IMR-90 (cell line): ENCODE measurements around the gene KCNK3. TPM values are rescaled to one million over a fixed set of nuclear protein-coding genes. Genes with fewer than 3 reads are reported as not detected.

Experiments
- ATAC-seq: fragments of 200-7000 bp; cut with Tn5 transposase; 2 replicates; pipeline ENCODE4 v1.9.1; 2020; ENCODE audit warnings: low read depth, mild to moderate bottlenecking, moderate library complexity
- BruUV-seq: library from RNA; stranded (reverse); fragments of 400-500 nt; replicated peaks from 2 replicates; lab custom pipeline; 2021; lab: Mats Ljungman, UMichigan
- CTCF ChIA-PET: fragments of 300-600 bp; formaldehyde crosslinking; extraction: SDS; loops from one replicate; lab custom pipeline; 2021; ENCODE audit warnings: antibody characterized with exemption; lab: Yijun Ruan, JAX
- POLR2A ChIA-PET: fragments of 300-600 bp; sonication (Branson Sonifier 250); formaldehyde crosslinking; loops from one replicate; lab custom pipeline; 2022; ENCODE audit warnings: antibody characterized with exemption; ENCODE audit not compliant: unreplicated experiment; lab: Charles Lee
- DNase-seq: peaks from one replicate; pipeline ENCODE4 v3.0.0; 2013
- H2AFZ ChIP-seq: replicated peaks from 2 replicates; pipeline ENCODE3; 2013; ENCODE audit warnings: low read length, mild to moderate bottlenecking; ENCODE audit not compliant: poor library complexity
- H2AK5ac ChIP-seq: 2 replicates; pipeline ENCODE4 v1.6.1; 2013; ENCODE audit warnings: low read depth, low read length, inconsistent platforms
- H2AK9ac ChIP-seq: replicated peaks from 2 replicates; pipeline ENCODE3; 2013; ENCODE audit warnings: mild to moderate bottlenecking, low read depth, low read length, moderate library complexity; ENCODE audit not compliant: poor library complexity
- H2BK120ac ChIP-seq: 2 replicates; pipeline ENCODE4 v1.6.1; 2013; ENCODE audit warnings: low read depth, low read length, inconsistent platforms
- H2BK15ac ChIP-seq: 3 replicates; pipeline ENCODE4 v1.6.1; 2013; ENCODE audit warnings: low read depth, low read length, inconsistent platforms
- H2BK20ac ChIP-seq: 2 replicates; pipeline ENCODE4 v1.6.1; 2013; ENCODE audit warnings: low read depth, mild to moderate bottlenecking, inconsistent platforms, low read length, moderate library complexity
- H2BK5ac ChIP-seq: 2 replicates; pipeline ENCODE4 v1.6.1; 2013; ENCODE audit warnings: mild to moderate bottlenecking, low read depth, low read length, inconsistent platforms; ENCODE audit not compliant: poor library complexity, severe bottlenecking
- H3K14ac ChIP-seq: replicated peaks from 2 replicates; pipeline ENCODE4 v1.6.1; 2013; ENCODE audit warnings: low read depth, low read length, inconsistent platforms
- H3K18ac ChIP-seq: 2 replicates; pipeline ENCODE4 v1.6.1; 2013; ENCODE audit warnings: low read depth, low read length, control low read depth
- H3K23ac ChIP-seq: 2 replicates; pipeline ENCODE4 v1.6.1; 2013; ENCODE audit warnings: low read depth, low read length, inconsistent platforms
- H3K27ac ChIP-seq: 2 replicates; pipeline ENCODE4 v1.5.1; 2013; ENCODE audit warnings: mild to moderate bottlenecking, control low read depth, low read length; ENCODE audit not compliant: insufficient read depth
- H3K27me3 ChIP-seq: 2 replicates; pipeline ENCODE4 v1.6.1; 2013; ENCODE audit warnings: low read length; ENCODE audit not compliant: control insufficient read depth, insufficient read depth
- H3K36me3 ChIP-seq: 2 replicates; pipeline ENCODE4 v1.6.1; 2013; ENCODE audit warnings: low read length, mixed read lengths; ENCODE audit not compliant: control insufficient read depth, insufficient read depth
- H3K4ac ChIP-seq: 2 replicates; pipeline ENCODE4 v1.6.1; 2013; ENCODE audit warnings: low read depth, low read length, inconsistent platforms
- H3K4me1 ChIP-seq: 2 replicates; pipeline ENCODE4 v1.6.1; 2013; ENCODE audit warnings: low read length, mixed read lengths; ENCODE audit not compliant: control insufficient read depth, insufficient read depth
- H3K4me2 ChIP-seq: 2 replicates; pipeline ENCODE4 v1.6.1; 2013; ENCODE audit warnings: low read depth, mild to moderate bottlenecking, control low read depth, low read length, moderate library complexity
- H3K4me3 ChIP-seq: 2 replicates; pipeline ENCODE4 v1.5.1; 2013; ENCODE audit warnings: low read depth, mild to moderate bottlenecking, control low read depth, low read length, moderate library complexity; ENCODE audit not compliant: insufficient read depth
- H3K56ac ChIP-seq: 2 replicates; pipeline ENCODE4 v1.6.1; 2013; ENCODE audit warnings: low read length, inconsistent platforms; ENCODE audit not compliant: insufficient read depth; ENCODE audit errors: extremely low read depth
- H3K79me1 ChIP-seq, 2 experiments: 2 replicates each; pipeline ENCODE4 v1.6.1; 2013; ENCODE audit warnings: low read length in 2 of 2, inconsistent platforms in 1 of 2, low read depth in 1 of 2
- H3K9ac ChIP-seq: 2 replicates; pipeline ENCODE4 v1.6.1; 2013; ENCODE audit warnings: low read depth, low read length, control low read depth
- H3K9me1 ChIP-seq: 2 replicates; pipeline ENCODE4 v1.6.1; 2013; ENCODE audit warnings: low read length, inconsistent platforms; ENCODE audit not compliant: insufficient read depth
- H3K9me3 ChIP-seq: 2 replicates; pipeline ENCODE4 v1.6.1; 2013; ENCODE audit warnings: low read length; ENCODE audit not compliant: control insufficient read depth, insufficient read depth
- H4K20me1 ChIP-seq: 2 replicates; pipeline ENCODE4 v1.6.1; 2013; ENCODE audit warnings: low read length, inconsistent platforms; ENCODE audit not compliant: insufficient read depth
- H4K5ac ChIP-seq: 2 replicates; pipeline ENCODE4 v1.6.1; 2013; ENCODE audit warnings: mild to moderate bottlenecking, low read depth, low read length, control low read depth
- H4K8ac ChIP-seq, 2 experiments: 2 replicates each; pipeline ENCODE4 v1.6.1; 2013; ENCODE audit warnings: low read depth in 2 of 2, low read length in 2 of 2, control low read depth in 1 of 2, inconsistent platforms in 1 of 2
- H4K91ac ChIP-seq: 2 replicates; pipeline ENCODE4 v1.6.1; 2013; ENCODE audit warnings: low read depth, low read length, inconsistent platforms; ENCODE audit not compliant: insufficient read depth
- BHLHE40 ChIP-seq: fragments of 150-350 bp; IDR thresholded peaks from 2 replicates; pipeline ENCODE4 v1.6.1; 2016; ENCODE audit warnings: mild to moderate bottlenecking, low read depth, low read length
- CEBPB ChIP-seq: IDR thresholded peaks from 2 replicates; pipeline ENCODE4 v1.6.1; 2012; ENCODE audit warnings: low read depth, low read length, improper control_type of control experiment
- CHD1 ChIP-seq: IDR thresholded peaks from 2 replicates; pipeline ENCODE4 v1.6.1; 2012; ENCODE audit warnings: low read depth, low read length, improper control_type of control experiment
- CTCF ChIP-seq: conservative IDR thresholded peaks from 2 replicates; pipeline ENCODE4 v1.5.1; 2012; ENCODE audit warnings: mild to moderate bottlenecking, low read depth, low read length, improper control_type of control experiment
- ELK1 ChIP-seq: fragments of 150-350 bp; IDR thresholded peaks from 2 replicates; pipeline ENCODE4 v1.6.1; 2016; ENCODE audit warnings: low read depth, mild to moderate bottlenecking, low read length, moderate library complexity, borderline replicate concordance
- FOS ChIP-seq: fragments of 150-350 bp; IDR thresholded peaks from 2 replicates; pipeline ENCODE4 v1.6.1; 2016; ENCODE audit warnings: low read depth, low read length
- MAFK ChIP-seq: IDR thresholded peaks from 2 replicates; pipeline ENCODE4 v1.6.1; 2012; ENCODE audit warnings: low read depth, low read length, improper control_type of control experiment
- MAZ ChIP-seq: IDR thresholded peaks from 2 replicates; pipeline ENCODE4 v1.6.1; 2012; ENCODE audit warnings: low read depth, mild to moderate bottlenecking, low read length, improper control_type of control experiment, moderate library complexity, borderline replicate concordance
- MXI1 ChIP-seq: IDR thresholded peaks from 2 replicates; pipeline ENCODE4 v1.6.1; 2012; ENCODE audit warnings: low read depth, mild to moderate bottlenecking, low read length, moderate library complexity, borderline replicate concordance
- NFE2L2 ChIP-seq: fragments of 150-350 bp; IDR thresholded peaks from 2 replicates; pipeline ENCODE4 v1.6.1; 2016; ENCODE audit warnings: low read depth, mild to moderate bottlenecking, low read length
- POLR2A ChIP-seq: IDR thresholded peaks from 2 replicates; pipeline ENCODE4 v1.6.1; 2012; ENCODE audit warnings: mild to moderate bottlenecking, low read depth, low read length
- RAD21 ChIP-seq: IDR thresholded peaks from 2 replicates; pipeline ENCODE4 v1.6.1; 2012; ENCODE audit warnings: low read length, improper control_type of control experiment
- RCOR1 ChIP-seq: IDR thresholded peaks from 2 replicates; pipeline ENCODE4 v1.6.1; 2012; ENCODE audit warnings: mild to moderate bottlenecking, low read length, improper control_type of control experiment; ENCODE audit not compliant: insufficient replicate concordance
- RFX5 ChIP-seq: IDR thresholded peaks from 2 replicates; pipeline ENCODE4 v1.8.0; 2012; ENCODE audit warnings: low read depth, mild to moderate bottlenecking, low read length, moderate library complexity
- SMC3 ChIP-seq: fragments of 150-350 bp; IDR thresholded peaks from 2 replicates; pipeline ENCODE4 v1.6.1; 2016; ENCODE audit warnings: low read depth, mild to moderate bottlenecking, antibody characterized with exemption, low read length, moderate library complexity
- USF2 ChIP-seq: fragments of 150-350 bp; IDR thresholded peaks from 2 replicates; pipeline ENCODE4 v1.6.1; 2017; ENCODE audit warnings: mild to moderate bottlenecking, antibody characterized with exemption, low read length, low read depth
- WGBS, 2 experiments: methylation state at CpG; one replicate each; pipeline versions ENCODE4 v1.1.5 to v1.1.7; 2013; ENCODE audit warnings: missing lambda C conversion rate in 2 of 2; ENCODE audit not compliant: insufficient read length in 1 of 2; ENCODE audit errors: extremely low coverage in 2 of 2; 5-methylcytosine and 5-hydroxymethylcytosine counted together
- dilution Hi-C: fragments of 300-500 bp; cut with HindIII; formaldehyde crosslinking; loops from one replicate; pipeline ENCODE4 v1.14.3; 2018; ENCODE audit warnings: low sequenced_read_pairs; ENCODE audit not compliant: unreplicated experiment
- in situ Hi-C: fragments of 300-500 bp; cut with MboI; formaldehyde crosslinking; loops from 3 replicates; pipeline ENCODE4 v1.14.3; 2019; ENCODE audit warnings: low sequenced_read_pairs, inconsistent platforms, mixed read lengths
- intact Hi-C: fragments of 100-400 bp; cut with micrococcal nuclease; formaldehyde crosslinking; loops from 2 replicates; pipeline ENCODE4 v1.10.0; 2022
- polyA plus RNA-seq, 3 experiments: library from polyadenylated mRNA; depleted of rRNA; stranded (reverse); fragments of >200 nt; gene quantifications; 2 replicates each; pipeline ENCODE4 v1.2.3, GENCODE V29; 2012; ENCODE audit warnings: low replicate concordance in 1 of 3
- total RNA-seq: library from RNA; depleted of rRNA; stranded (reverse); fragments of >200 nt; gene quantifications from 2 replicates; pipeline ENCODE4 v1.2.3, GENCODE V29; 2012

KCNK3 gene
- total and polyA plus RNA-seq, 2 of the 4 experiments (the other 2 are of a cell fraction), result under 0.01 to 0.03 TPM

- no CpG with 5 or more reads among the region's 3 CpGs for WGBS, 2 experiments
- no peak for TF ChIP-seq USF2
- no peak for TF ChIP-seq MAZ
- TF ChIP-seq RAD21, result no peak
- no peak for TF ChIP-seq RFX5
- TF ChIP-seq CHD1, result no peak
- TF ChIP-seq MXI1, result no peak
- no peak for TF ChIP-seq SMC3
- TF ChIP-seq ELK1, result no peak
- TF ChIP-seq NFE2L2, result no peak
- no peak for TF ChIP-seq POLR2A
- TF ChIP-seq MAFK, result no peak
- no peak for TF ChIP-seq BHLHE40
- TF ChIP-seq RCOR1, result no peak
- no peak for TF ChIP-seq FOS
- TF ChIP-seq CTCF, result no peak
- no peak for TF ChIP-seq CEBPB
- Histone ChIP-seq H2AK5ac (no peak overlapping the region), H3K27ac (no peak overlapping the region), H3K18ac (no peak overlapping the region), H2AK9ac (no peak overlapping the region), H3K23ac (no peak overlapping the region), H3K4me2 (no peak overlapping the region), H3K56ac (no peak overlapping the region), H4K5ac (no peak overlapping the region), H2BK120ac (no peak overlapping the region), H3K4me3 (no peak overlapping the region), H2AFZ (no peak overlapping the region), H4K20me1 (no peaks in the 10 kb centered on the region), H3K9me1 (no peaks in the 10 kb centered on the region), H3K79me1 (no peaks in the 10 kb centered on the region), H4K91ac (no peak overlapping the region), H4K8ac (no peak overlapping the region), H2BK5ac (no peak overlapping the region), H3K14ac (no peak overlapping the region), H3K4ac (no peak overlapping the region), H2BK20ac (no peak overlapping the region), H3K36me3 (no peaks in the 10 kb centered on the region), H2BK15ac (no peak overlapping the region), H3K9me3 (no peaks in the 10 kb centered on the region), H3K27me3 (peaks cover 5% of the 10 kb centered on the region; the same call in 1 of the 2 replicates), H3K4me1 (no peaks in the 10 kb centered on the region), H3K9ac (no peak overlapping the region)
- in situ Hi-C loops, result loop anchor here (5.0 kb wide), 1 partner anchor 142 kb away; no protein-coding TSS in a partner anchor
- DNase-seq, result no peak
- dilution Hi-C loops, result no loop called here
- ATAC-seq, result no peak
- BruUV-seq, result no TSS peak
- intact Hi-C loops, result loop anchor here (10.0 kb wide), 1 partner anchor 399 kb away; the partner anchor contains the start of genes ADGRF3 and SELENOI
- CTCF ChIA-PET, result interaction anchor here (3.0 kb wide), 1 partner anchor 139 kb away, joined by 21 read pairs; no protein-coding TSS in a partner anchor
- POLR2A ChIA-PET, result no interaction called here
These were observed 51.3 kb downstream of the KCNK3 start for GRCh38 chr2:26743852-26744251.
